Measurements from ENCODE around the gene YLPM1.

Gene YLPM1, protein sequence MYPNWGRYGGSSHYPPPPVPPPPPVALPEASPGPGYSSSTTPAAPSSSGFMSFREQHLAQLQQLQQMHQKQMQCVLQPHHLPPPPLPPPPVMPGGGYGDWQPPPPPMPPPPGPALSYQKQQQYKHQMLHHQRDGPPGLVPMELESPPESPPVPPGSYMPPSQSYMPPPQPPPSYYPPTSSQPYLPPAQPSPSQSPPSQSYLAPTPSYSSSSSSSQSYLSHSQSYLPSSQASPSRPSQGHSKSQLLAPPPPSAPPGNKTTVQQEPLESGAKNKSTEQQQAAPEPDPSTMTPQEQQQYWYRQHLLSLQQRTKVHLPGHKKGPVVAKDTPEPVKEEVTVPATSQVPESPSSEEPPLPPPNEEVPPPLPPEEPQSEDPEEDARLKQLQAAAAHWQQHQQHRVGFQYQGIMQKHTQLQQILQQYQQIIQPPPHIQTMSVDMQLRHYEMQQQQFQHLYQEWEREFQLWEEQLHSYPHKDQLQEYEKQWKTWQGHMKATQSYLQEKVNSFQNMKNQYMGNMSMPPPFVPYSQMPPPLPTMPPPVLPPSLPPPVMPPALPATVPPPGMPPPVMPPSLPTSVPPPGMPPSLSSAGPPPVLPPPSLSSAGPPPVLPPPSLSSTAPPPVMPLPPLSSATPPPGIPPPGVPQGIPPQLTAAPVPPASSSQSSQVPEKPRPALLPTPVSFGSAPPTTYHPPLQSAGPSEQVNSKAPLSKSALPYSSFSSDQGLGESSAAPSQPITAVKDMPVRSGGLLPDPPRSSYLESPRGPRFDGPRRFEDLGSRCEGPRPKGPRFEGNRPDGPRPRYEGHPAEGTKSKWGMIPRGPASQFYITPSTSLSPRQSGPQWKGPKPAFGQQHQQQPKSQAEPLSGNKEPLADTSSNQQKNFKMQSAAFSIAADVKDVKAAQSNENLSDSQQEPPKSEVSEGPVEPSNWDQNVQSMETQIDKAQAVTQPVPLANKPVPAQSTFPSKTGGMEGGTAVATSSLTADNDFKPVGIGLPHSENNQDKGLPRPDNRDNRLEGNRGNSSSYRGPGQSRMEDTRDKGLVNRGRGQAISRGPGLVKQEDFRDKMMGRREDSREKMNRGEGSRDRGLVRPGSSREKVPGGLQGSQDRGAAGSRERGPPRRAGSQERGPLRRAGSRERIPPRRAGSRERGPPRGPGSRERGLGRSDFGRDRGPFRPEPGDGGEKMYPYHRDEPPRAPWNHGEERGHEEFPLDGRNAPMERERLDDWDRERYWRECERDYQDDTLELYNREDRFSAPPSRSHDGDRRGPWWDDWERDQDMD (N-terminal part only)

DNA sequence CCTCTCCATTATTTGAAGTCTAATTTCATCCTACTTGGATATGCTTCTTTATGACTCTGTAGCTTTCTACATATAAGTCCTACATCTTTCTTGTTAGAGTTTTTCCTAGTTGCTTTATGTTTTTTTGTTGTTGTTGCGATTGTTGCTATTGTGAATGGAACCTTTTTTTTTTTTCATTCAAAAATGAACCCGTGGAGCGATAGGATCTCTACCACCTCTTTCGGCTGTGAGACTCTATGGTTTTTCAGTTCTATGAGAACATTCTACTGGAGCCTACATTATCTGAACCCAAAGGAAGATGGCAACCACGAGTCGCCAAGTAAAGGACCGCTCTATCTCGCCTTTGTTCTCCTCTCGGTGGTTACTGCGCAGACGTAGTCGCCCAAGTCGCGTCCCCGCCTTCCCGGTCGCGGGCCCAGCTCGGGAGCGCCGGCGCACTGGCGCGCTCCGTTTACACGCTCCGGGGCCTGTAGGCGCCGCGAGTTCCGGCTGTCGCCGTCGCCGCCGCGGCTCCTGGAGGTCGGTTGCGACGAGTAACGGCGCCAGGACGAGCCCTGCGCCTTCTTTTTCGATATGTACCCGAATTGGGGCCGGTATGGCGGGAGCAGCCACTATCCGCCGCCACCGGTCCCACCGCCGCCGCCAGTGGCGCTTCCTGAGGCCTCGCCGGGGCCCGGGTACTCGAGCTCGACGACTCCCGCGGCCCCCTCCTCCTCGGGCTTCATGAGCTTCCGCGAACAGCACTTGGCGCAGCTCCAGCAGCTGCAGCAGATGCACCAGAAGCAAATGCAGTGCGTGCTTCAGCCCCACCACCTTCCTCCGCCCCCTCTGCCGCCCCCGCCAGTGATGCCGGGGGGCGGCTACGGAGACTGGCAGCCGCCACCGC, at the start of gene YLPM1:
Gene YLPM1, plus strand, starts transcription at position 400 of the 886 bp plus-strand sequence. Its CDS starts 174 bp downstream, at position 574.
- H3K9me3 ChIP-seq (ENCODE audit: severe bottlenecking), result no peaks in the 10 kb centered on the region
- H3K27me3 ChIP-seq (ENCODE audit: insufficient read depth, low read depth, severe bottlenecking), result no peaks in the 10 kb centered on the region
- H3K36me3 ChIP-seq, result peaks cover 35% of the 10 kb centered on the region
- TF ChIP-seq, protein P1, sequence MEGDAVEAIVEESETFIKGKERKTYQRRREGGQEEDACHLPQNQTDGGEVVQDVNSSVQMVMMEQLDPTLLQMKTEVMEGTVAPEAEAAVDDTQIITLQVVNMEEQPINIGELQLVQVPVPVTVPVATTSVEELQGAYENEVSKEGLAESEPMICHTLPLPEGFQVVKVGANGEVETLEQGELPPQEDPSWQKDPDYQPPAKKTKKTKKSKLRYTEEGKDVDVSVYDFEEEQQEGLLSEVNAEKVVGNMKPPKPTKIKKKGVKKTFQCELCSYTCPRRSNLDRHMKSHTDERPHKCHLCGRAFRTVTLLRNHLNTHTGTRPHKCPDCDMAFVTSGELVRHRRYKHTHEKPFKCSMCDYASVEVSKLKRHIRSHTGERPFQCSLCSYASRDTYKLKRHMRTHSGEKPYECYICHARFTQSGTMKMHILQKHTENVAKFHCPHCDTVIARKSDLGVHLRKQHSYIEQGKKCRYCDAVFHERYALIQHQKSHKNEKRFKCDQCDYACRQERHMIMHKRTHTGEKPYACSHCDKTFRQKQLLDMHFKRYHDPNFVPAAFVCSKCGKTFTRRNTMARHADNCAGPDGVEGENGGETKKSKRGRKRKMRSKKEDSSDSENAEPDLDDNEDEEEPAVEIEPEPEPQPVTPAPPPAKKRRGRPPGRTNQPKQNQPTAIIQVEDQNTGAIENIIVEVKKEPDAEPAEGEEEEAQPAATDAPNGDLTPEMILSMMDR (IDR thresholded peaks at IDR 0.05; ENCODE audit: low read depth, low read length), result peak; percentile 70
- peak within 1 kb of the TSS; percentile 95 for H3K27ac ChIP-seq
- H3K4me3 ChIP-seq (ENCODE audit: low read depth, low read length), result peak within 1 kb of the TSS; percentile 94
- DNase-seq, result peak; percentile 94

DNA sequence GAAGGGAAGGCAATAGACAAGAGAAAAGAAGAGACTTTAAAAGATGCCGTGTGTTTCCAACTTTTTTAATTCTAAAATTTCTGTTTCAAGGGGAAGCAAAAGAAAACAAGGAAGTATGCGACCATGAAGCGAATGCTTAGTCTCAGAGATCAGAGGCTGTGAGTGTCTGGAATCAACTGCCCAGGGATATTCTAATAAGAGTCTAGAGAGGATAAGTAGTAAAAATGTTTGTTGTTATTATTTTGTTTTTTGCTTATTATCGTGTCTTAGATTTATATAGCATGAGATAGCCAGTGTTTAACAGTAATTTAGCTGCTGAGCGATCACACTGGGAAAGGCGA, 49.8 kb upstream of the YLPM1 start:
- peak overlapping the region; percentile 88 for H3K4me3 ChIP-seq (ENCODE audit: low read depth, low read length)
- H3K27ac ChIP-seq, result peak overlapping the region; percentile 55
- peaks cover 15% of the 10 kb centered on the region for H3K36me3 ChIP-seq
- DNase-seq, result no peak
- H3K9me3 ChIP-seq (ENCODE audit: severe bottlenecking), result no peaks in the 10 kb centered on the region
- no peaks in the 10 kb centered on the region for H3K27me3 ChIP-seq (ENCODE audit: insufficient read depth, low read depth, severe bottlenecking)
- TF ChIP-seq, protein P1 (IDR thresholded peaks at IDR 0.05; ENCODE audit: low read depth, low read length), result no peak

DNA sequence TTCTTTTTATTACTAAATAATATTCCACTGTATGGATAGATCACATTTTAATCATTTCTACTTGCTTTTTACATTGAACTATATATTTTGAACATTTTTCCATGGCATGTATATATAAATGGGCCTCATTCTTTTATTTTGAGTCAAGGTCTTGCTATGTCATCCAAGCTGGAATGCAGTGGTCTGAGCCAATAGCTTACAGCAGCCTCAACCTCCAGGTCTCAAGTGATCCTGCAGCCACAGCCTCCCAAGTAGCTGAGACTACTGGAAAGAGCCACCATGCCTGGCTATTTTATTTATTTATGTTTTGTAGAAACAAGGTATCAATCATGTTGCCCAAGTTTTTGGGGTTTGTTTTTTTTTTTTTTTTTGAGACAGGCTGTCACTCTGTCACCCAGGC, 42.6 kb upstream of the YLPM1 start:
- Histone ChIP-seq H3K27ac (no peak overlapping the region), H3K27me3 (ENCODE audit: insufficient read depth, low read depth, severe bottlenecking) (no peaks in the 10 kb centered on the region), H3K36me3 (peaks cover 32% of the 10 kb centered on the region), H3K9me3 (ENCODE audit: severe bottlenecking) (no peaks in the 10 kb centered on the region), H3K4me3 (ENCODE audit: low read depth, low read length) (no peak overlapping the region)
- TF ChIP-seq, protein P1 (IDR thresholded peaks at IDR 0.05; ENCODE audit: low read depth, low read length), result no peak
- DNase-seq, result no peak

DNA sequence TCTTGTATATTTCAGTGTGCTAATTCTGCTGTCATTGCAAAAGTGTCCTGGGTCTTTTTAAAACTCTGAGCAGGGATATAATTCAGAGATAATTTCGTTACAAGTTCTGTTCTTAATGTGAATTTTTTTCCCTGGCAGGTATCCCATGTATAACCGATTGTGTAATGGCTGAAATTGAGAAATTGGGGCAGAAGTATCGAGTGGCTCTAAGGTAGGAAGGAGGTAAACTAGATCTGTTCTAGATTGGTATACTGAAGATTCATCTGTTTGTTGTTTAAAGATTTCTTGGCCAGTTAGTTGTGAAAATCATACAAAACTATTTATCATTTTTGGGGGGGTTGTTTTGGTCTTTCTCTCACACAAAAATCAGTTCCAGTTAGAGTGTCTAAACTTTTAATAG, 40.0 kb upstream of the YLPM1 start:
- Histone ChIP-seq H3K4me3 (ENCODE audit: low read depth, low read length) (no peak overlapping the region), H3K27me3 (ENCODE audit: insufficient read depth, low read depth, severe bottlenecking) (no peaks in the 10 kb centered on the region), H3K36me3 (peaks cover 17% of the 10 kb centered on the region), H3K9me3 (ENCODE audit: severe bottlenecking) (no peaks in the 10 kb centered on the region), H3K27ac (no peak overlapping the region)
- DNase-seq, result no peak
- TF ChIP-seq, protein P1 (IDR thresholded peaks at IDR 0.05; ENCODE audit: low read depth, low read length), result no peak

DNA sequence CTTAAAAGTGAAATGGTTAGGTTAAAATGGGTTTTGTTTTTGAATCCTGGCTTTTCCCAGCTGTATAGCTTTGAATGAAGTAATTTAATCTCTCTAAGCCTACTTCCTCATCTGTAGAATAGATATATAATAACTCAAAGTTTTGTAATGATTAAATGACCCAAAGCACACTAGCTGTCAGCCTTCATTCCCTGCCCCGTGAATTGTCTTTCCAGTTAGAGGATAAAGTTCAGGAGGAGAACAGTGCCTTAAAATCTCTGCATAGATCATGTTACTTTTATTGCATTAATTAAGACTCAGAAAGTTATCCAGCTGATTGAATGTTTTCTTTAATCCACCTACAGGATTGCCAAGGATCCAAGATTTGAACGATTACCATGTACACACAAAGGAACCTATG, 30.7 kb upstream of the YLPM1 start:
- TF ChIP-seq, protein P1 (IDR thresholded peaks at IDR 0.05; ENCODE audit: low read depth, low read length), result no peak
- Histone ChIP-seq H3K27me3 (ENCODE audit: insufficient read depth, low read depth, severe bottlenecking) (no peaks in the 10 kb centered on the region), H3K4me3 (ENCODE audit: low read depth, low read length) (no peak overlapping the region), H3K36me3 (peaks cover 18% of the 10 kb centered on the region), H3K9me3 (ENCODE audit: severe bottlenecking) (no peaks in the 10 kb centered on the region), H3K27ac (peak overlapping the region; percentile 33; the same call in 1 of the 2 replicates)
- DNase-seq, result no peak
